ENCODE results near the gene CCDC117.

The CCDC117 gene

GRCh38 chr22:28830441-28830840 lies 57.9 kb downstream of the CCDC117 start:
- no peak for DNase-seq (ENCODE audit: low spot score)

- DNase-seq (ENCODE audit: low spot score), result no peak
Observed at GRCh38 chr22:28831140-28832072, 58.9 kb downstream of the CCDC117 start.

- no peak for DNase-seq (ENCODE audit: low spot score)
Observed at GRCh38 chr22:28832731-28833130, 60.2 kb downstream of the CCDC117 start.

- DNase-seq (ENCODE audit: low spot score), result no peak
Observed at GRCh38 chr22:28833276-28833923, 60.9 kb downstream of the CCDC117 start.

- DNase-seq (ENCODE audit: low spot score), result no peak
Observed at GRCh38 chr22:28835630-28836189, 63.2 kb downstream of the CCDC117 start.

- DNase-seq (ENCODE audit: low spot score), result no peak
Observed at GRCh38 chr22:28837640-28838039, 65.1 kb downstream of the CCDC117 start.
